SIG-M5 treated with dmso at 0.1 percent for 504 hours (cell line): ENCODE measurements around the gene SRP14.
"Not testable (repeated sequence)": the region's sequence is repeated elsewhere in the genome, so short reads cannot be mapped to it uniquely, and the experiment has no call there.

Experiments used
- DNase-seq: peaks from one replicate; lab custom pipeline; 2025; ENCODE audit not compliant: unreplicated experiment; lab: John Stamatoyannopoulos, UW

The SRP14 gene, protein sequence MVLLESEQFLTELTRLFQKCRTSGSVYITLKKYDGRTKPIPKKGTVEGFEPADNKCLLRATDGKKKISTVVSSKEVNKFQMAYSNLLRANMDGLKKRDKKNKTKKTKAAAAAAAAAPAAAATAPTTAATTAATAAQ

DNA sequence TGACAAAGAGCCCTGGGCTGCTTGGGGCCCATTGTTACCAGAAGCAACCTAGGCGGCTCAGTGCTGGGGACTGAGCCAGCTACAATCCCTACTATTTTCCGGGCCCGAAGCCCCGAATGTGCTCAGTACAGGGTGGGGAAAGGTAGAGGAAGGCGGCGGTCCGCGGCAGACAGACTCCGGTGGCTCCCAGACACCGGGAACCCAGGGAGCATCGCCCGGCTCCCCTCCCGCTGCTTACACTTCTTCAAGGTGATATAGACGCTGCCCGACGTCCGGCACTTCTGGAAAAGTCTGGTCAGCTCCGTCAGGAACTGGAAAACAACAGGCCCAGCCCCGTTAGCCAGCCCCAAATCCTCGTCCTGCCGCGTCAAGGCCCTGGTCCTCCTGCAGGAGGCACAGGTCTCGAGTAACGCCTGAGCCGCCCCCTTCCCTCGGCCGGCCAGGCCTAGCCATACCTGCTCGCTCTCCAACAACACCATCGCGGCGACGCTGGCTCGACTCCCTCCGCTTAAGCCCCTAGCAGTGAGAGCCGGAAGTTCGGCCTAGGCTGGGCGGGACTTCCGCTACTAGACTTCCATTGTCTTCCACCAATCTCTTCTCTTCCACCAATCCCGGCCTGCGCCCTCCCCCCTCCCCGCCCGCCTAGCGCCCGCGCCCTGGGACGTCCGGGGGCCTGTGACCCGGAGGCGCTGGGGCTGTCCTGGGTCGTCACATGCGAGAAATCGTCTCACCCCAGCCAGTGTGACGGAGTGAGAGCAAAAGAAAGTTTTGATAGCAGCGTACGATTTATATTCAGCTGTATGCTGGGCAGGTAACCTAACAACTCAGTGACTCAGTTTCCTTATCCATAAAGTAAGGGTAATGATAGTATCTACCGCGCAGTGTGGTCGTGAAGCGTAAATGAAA, at the start of gene SRP14:
SRP14 (minus strand) TSS at position 544 of the 906 bp plus-strand sequence; CDS start at position 479, 65 bp downstream.
- peak; percentile 92 for DNase-seq

DNA sequence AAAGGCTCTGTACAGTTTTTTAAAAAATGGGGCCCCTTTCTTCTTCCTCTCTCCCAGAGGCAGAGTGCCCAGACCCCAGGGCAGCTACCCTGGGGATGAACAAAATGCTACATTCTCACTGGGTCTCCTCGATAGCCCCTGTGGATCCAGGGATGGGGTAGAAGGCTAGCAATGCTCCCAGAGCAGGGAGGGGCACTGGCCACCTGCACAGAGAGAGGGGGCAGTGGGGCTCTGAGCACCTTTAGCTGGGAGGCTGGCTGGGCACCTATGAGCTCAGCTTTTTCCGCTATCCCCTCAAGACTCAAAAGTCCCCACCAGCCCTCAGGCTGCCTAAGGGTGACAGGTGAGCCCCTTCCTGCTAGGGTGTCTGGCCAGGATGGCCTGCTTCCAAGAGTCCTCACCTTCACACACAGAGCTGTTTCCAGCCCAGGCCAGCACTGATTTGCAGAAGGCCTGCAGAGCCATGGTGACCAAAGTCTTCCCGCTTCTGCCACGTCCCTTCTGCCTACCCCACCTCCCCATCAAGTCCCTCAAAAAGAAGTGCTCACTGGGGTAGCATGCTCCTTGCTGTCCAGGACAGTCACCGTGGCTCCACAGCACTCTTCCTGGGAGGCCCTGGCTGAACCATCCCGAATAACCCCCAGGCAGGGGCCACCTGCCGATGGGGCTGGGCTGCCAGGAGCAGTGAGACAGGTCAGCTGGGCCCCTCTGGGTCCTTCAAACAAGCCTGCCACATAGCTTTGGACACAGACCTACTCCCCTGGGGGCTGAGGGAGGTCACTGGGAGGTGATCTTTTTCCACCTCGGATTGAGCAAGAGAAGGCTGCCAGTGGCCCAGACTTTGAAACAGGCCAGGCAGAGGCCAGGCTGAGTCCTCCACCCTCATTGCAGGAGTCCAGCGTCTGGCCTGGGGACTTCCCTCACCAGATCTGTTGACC, 49.3 kb upstream of the SRP14 start:
- DNase-seq = no peak

DNA sequence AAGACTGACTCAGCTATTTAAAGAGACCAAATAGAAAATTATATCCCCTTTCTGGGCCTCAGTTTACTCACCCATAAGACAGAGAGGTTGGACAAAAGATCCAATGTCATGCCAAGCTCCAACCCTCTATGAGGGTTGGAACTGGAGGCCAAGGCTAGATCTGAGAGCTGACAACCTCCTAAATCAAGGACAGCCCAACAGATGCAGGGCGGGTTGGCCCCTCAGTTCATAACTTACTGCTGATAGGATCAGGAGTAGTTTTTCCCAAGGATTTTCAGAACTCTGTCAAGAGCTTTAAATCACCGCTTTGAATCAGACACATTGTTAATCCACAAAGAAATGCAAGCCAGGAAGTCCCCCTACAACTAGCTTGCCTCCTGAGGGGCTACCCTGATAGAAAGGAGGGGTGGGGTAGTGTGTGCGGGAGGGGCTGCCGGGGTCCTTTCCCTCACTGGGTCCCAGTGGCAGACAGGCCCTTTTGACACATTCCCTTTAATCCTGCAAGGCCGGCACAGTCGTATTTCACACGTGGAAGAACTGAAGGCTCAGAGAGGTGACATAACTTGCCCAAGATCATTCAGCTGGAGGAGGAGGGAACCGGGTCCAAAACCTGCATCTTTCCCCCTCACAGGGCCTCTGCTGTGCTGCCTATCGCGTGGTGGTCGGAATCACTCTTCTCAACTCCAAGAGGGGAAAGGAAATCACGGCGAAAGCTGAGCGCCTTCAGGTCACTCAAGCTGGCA, 48.3 kb upstream of the SRP14 start:
- DNase-seq = no peak

DNA sequence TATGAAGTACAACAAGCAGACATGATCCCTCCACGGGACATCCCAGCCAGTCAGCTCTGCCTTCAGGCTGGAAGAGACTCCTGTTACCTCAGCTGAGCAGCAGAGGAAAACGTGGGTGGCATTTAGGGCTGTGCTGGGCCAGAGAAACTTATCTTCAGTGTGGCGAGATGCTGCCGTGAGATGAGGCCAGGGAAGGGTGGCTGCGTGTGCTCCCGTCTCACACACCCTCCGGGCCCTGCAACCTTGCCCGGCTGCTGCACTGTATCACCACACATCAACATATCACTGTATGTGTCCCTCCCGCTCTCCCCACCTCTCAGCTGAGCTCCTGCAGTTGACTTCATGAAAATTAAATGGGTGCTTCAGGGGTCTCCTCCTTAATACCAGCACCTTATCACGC, 46.3 kb upstream of the SRP14 start:
- DNase-seq = no peak

DNA sequence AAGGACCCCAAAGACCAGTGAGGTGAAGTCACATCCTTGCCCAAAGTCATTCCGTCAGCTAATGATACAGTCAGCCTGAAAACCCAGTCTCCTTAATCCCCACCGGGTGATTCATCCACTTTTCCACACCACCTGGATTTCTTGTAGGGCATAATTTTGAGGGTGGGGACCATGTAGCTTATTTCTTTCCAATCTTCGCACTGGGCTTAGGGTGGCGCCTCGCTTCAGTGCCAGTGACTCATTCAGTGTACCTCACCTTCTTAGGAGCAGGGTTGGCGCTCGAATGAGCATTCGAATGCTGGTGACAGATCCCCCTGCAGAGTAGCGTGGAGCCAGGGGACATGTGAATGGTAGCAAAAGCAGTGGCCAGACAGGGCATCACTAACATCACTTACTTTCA, 45.7 kb upstream of the SRP14 start:
- DNase-seq = no peak

DNA sequence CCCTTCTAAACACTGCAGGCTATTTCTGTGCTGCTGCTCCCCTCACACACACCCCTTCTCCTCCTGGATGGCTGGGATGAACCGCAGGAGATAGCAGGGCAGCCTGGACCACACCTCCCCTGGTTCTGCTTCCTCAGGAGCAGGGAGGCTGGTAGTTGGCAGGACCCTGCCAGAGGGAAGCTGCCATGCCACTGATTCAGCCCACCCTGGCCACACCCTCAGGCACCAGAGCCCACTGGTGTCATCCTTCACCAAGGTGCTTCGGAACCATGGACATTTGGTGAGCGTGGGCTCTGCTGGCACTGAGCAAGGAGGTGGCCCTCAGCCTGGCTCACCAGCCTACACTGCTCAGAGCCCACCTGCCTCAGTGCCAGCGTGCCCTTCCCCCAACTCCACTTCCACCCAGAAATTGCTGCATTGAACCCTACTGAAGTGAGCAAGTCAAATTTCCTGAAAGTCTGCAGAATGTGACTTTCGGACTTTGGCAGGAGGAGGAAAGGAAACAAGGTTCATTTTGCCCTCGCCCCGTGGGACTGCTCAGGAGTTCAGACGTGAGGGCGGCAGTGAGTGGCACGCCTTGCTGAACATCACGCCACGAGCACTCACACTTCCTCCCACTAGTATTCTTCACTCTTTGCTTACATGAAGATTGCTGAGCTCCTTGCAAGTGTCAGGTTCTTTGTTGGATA, 43.4 kb upstream of the SRP14 start:
- no peak for DNase-seq

DNA sequence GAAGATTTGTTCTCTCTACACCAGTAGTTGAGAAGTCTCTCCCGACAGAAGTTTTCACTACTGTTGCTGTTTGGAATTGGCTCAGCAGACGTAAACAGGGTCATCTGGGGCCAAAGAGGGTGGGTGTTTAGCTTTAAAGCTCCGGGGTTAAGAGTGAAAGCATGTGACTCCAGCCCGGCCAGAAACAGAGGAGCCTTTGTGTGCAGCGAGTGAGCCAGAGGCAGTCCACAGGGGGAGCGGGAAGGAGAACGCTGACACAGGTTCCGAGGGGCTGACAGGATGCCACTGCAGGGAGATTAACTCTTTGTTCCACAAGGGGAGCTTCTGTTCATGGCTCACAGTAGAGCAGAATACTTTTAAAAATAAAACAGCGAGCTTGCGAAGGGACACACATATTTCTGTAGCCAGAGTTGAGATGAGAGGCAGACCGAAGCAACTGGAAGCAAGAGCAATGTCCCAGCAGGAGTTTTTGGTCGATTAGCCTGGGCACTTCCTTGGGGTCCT, 42.8 kb upstream of the SRP14 start:
- no peak for DNase-seq

DNA sequence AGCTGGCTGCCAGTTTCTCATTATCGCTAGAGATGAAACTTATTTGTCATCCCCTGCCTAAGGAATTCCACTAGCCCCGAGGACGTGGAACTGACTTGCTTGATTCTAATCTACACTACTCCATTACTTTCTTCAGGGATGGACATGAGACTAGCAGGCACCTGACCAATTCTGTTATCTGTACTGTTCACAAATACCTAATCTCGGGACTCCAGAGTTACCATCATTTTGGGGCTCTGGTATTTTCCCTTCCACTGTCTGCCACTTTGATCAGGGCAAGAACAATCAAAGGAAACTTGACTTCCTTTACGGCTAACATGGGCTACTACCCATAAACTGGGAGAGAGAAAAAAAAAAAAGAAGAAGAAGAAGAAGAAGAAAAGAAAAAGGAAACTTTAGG, 41.9 kb upstream of the SRP14 start:
- DNase-seq = no peak

DNA sequence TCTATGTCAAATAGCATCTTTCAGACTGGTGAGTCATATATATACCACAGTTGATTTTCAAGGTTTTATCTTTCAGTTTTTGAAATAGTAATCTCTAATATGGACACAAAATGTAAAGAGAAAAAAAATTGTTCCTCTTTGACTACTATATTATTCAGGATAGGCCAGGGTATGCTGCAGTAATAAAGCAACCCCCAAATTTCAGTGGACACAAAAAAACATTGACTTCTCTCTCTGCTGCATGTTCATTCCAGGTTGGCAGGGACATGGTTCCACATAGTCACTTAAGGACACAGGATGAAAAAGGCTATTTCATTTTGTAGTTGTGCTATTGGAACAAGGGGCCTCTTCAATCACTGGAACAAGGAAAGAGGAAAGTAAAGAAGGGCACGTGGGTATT, 41.1 kb upstream of the SRP14 start:
- no peak for DNase-seq

DNA sequence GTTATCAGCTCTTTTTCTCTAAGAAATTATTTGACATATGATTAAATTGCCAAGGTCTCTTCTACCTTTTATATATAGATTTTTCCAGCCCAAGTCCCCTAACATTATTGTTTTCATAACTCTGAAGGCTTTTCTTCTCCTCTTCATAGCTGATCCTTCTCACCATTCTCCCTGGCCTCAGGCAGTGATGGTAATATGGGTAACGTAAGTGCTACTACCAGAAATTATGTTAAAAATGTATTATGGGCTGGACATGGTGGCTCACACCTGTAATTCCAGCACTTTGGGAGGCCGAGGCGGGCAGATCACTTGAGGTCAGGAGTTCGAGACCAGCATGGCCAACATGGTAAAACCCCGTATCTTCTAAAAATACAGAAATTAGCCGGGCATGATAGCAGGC, 40.5 kb upstream of the SRP14 start:
- no peak for DNase-seq

DNA sequence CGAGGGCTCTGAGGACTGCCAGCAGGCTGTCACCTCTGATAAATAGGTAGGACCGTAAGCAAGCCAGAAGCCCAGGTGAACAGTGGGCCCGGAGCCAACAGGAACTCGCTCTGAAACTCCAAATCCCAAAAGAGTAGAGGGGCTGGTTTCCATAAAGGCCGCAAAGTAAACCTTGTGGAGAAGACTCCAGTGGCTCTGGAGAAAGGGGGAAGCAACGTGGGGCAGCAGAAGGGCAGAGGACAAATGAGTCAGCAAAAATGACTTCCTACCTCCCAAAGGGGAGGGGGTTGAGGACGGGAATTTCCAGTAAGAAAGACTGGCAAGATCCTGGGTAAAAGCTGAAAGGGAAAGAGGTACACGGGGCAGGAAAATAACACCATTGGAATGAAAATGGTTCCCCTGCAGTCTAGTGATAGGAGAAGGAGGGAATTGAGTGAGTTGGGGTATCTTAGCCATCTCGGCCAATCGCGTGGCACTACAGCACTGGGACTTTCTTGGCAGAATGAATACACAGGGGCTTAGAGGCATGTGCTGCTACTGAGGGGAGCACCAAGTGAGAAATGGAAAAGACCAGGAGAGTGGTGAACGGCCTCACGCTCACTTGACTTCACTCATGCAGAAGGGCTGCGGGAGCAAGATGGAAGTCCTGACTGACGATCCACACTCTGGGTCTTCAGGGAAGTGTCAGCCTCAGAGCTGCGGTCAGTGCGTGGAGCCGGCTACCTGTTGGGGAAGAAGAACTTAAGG, 36.5 kb upstream of the SRP14 start:
- DNase-seq = no peak

DNA sequence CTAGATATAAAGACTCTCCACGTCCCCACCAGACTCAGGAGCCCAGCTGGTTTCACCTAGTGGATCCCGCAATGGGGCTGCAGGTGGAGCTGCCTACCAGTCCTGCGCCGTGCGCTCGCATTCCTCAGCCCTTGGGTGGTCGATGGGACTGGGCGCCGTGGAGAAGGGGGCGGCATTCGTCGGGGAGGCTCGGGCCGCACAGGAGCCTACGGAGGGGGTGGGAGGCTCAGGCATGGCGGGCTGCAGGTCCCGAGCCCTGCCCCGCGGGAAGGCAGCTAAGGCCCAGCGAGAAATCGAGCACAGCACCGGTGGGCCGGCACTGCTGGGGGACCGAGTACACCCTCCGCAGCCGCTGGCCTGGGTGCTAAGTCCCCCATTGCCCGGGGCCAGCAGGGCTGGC, 35.7 kb upstream of the SRP14 start:
- DNase-seq = not testable (repeated sequence)

DNA sequence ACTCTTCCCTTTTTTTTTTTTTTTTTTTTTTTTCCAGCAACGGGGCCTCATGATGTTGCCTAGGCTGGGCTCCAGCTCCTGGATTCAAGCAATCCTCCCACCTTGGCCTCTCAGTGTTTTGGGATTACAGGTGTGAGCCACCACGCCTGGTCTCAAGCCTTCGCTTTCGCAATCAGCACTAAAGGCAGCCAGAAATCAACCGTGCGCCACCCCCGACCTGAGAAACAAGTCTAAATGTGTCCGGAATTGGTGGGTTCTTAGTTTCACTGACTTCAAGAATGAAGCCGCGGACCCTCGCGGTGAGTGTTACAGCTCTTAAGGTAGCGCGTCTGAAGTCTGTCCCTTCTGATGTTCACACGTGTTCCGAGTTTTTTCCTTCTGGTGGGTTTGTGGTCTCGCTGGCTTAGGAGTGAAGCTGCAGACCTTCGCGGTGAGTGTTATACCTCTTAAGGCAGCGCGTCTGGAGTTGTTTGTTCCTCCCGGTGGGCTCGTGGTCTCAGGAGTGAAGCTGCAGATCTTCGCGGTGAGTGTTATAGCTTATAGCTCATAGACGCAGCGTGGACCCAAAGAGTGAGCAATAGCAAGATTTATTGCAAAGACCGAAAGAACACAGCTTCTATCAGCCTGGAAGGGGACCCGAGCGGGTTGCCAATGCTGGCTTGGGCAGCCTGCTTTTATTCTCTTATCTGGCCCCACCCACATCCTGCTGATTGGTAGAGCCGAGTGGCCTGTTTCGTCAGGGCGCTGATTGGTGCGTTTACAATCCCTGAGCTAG, 34.9 kb upstream of the SRP14 start:
- not testable (repeated sequence) for DNase-seq

DNA sequence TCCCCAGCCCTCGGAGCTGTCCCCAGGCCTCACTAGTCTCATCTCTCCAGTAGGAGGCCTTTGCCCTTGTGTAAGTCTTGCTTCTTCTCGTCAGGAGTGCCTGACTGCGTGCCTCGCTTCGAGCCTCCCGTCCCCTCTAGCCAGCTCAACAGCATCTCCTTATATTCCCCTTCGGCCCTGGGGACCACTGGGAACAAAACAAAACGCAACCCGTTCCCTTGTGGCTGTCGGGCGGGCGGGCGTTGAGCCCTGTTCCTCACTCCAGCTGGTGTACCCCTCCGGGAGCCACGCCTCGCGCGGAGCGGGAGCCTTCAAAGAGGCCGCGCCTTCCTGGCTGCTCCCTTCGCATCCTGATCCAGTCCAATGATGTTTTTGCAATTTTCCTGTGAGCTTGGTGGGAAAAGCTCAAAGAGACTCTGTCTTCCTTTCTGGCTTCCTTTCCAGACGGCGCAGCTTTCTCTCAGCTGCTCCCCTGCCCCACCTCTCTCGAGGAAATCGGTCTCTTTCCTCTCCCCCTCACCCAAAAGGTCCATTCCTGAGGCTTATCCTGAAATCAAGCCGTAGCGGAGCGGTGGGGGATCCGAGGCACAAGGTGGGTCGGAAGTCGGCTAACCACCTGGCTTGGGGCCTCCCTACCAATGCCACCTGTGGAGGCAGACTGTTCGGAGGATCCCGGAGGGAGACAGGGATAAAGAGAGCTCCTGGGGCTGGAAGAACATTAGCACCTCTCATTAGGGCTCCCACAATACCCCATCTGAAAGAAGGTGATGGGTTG, 33.4 kb upstream of the SRP14 start:
- DNase-seq = no peak

DNA sequence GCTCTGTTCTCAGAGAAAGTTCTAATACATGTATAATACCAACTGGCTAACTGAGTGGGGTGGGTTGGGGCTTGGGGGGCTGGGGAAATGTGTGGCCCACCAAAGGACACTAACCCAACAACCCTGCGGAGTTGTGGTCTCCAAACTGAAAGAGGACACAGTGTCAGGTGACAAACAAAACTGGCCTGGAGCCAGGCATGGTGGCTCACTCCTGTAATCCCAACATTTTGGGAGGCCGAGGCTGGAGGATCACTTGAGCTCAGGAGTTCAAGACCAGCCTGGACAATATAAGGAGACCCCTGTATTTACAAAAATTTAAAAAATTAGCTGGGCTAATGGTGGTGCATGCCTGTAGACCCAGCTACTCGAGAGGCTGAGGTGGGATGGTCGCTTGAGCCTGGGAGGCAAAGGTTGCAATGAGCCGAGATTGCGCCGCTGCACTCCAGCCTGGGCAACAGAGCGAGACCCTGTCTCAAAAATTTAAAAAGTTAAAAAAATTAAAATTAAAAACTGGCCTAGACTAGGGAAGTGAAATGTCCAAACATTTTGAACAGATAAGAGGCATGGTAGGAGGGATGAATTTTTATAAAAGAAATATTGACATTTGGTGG, 31.7 kb upstream of the SRP14 start:
- DNase-seq = no peak

DNA sequence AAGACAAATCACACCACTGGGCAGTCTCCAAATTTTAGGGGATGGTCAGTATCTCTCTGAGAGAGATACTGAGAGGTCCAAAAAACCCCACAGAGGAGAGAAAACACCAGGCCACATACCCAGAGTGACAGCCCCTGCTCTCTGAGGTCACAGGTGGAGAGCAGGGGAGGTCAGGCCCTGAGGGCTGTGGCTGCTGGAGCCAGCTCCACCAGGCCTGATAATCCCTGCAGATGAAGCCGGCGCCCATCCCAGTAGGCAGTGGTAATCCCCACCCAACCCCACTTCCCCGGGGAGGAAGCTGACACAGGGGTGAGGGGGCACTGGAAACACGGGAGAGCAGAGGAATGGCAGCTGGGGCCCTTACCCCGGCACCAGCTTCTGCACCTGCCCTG, 31.2 kb upstream of the SRP14 start:
- no peak for DNase-seq
